ENCODE measurements around the gene STOM. TPM values are rescaled to one million over a fixed set of nuclear protein-coding genes. Genes with fewer than 3 reads are reported as not detected.

The STOM gene
- total RNA-seq, 1 experiment from 2014 or later, result 47.0 TPM

- DNase-seq (ENCODE audit: low spot score), result no peak
Measured at GRCh38 chr9:121348221-121348620, 21.8 kb downstream of the STOM start.

GRCh38 chr9:121345070-121345469 is 25.0 kb downstream of the STOM start:
- no peak for DNase-seq (ENCODE audit: low spot score)

- peak; percentile 32 for DNase-seq (ENCODE audit: low spot score)
Measured at GRCh38 chr9:121344184-121344583, 25.9 kb downstream of the STOM start.

GRCh38 chr9:121340676-121341392 is 29.2 kb downstream of the STOM start:
- no peak for DNase-seq (ENCODE audit: low spot score)

GRCh38 chr9:121339437-121339836 is 30.6 kb downstream of the STOM start:
- DNase-seq (ENCODE audit: low spot score), result no peak

GRCh38 chr9:121336665-121337064 is 33.4 kb downstream of the STOM start:
- no peak for DNase-seq (ENCODE audit: low spot score)

GRCh38 chr9:121333950-121334773 is 35.9 kb downstream of the STOM start:
- DNase-seq (ENCODE audit: low spot score), result no peak

GRCh38 chr9:121331992-121332685 is 37.9 kb downstream of the STOM start:
- no peak for DNase-seq (ENCODE audit: low spot score)

GRCh38 chr9:121331549-121331948 is 38.5 kb downstream of the STOM start:
- DNase-seq (ENCODE audit: low spot score), result no peak

GRCh38 chr9:121328876-121329681 is 41.0 kb downstream of the STOM start:
- DNase-seq (ENCODE audit: low spot score), result no peak

GRCh38 chr9:121328476-121328875 is 41.6 kb downstream of the STOM start:
- DNase-seq (ENCODE audit: low spot score), result no peak

GRCh38 chr9:121326901-121327613 is 43.0 kb downstream of the STOM start:
- DNase-seq (ENCODE audit: low spot score), result no peak

- peak; percentile 20 for DNase-seq (ENCODE audit: low spot score)
Measured at GRCh38 chr9:121326130-121326838, 43.8 kb downstream of the STOM start.

GRCh38 chr9:121325387-121325786 is 44.7 kb downstream of the STOM start:
- DNase-seq (ENCODE audit: low spot score), result no peak

- DNase-seq (ENCODE audit: low spot score), result no peak
Measured at GRCh38 chr9:121324755-121325154, 45.3 kb downstream of the STOM start.

- DNase-seq (ENCODE audit: low spot score), result no peak
Measured at GRCh38 chr9:121324316-121324715, 45.7 kb downstream of the STOM start.

- no peak for DNase-seq (ENCODE audit: low spot score)
Measured at GRCh38 chr9:121323449-121324151, 46.5 kb downstream of the STOM start.

- DNase-seq (ENCODE audit: low spot score), result no peak
Measured at GRCh38 chr9:121322737-121323448, 47.2 kb downstream of the STOM start.

All from H4 (cell line).